HG02852 (cell line): Measurements from ENCODE around the gene SPACA7.

Experiments used
- ATAC-seq: cut with Tn5 transposase; IDR thresholded peaks from one replicate; pipeline ENCODE4 v1.9.1; 2021; ENCODE audit warnings: mild to moderate bottlenecking, moderate library complexity; ENCODE audit not compliant: unreplicated experiment

SPACA7 gene

DNA sequence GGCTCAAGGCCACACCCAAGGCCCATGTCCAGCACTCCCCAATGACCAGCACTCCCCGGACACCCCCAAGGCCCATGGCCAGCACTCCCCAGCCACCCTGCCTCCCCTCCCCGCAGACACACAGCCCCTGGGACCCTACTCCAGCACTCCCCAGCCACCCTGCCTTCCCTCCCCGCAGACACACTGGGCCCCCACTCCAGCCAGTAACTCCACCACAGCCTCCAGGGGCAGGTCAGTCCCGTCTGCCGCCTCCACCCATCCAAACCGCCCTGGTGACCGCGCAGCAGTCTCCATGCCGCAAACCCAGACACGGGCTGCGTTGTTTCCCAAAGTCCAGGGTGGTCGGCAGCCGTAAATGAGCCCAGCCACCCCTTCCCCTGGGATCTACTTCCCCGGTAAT is 70.7 kb downstream of the SPACA7 start:
- ATAC-seq = no peak

DNA sequence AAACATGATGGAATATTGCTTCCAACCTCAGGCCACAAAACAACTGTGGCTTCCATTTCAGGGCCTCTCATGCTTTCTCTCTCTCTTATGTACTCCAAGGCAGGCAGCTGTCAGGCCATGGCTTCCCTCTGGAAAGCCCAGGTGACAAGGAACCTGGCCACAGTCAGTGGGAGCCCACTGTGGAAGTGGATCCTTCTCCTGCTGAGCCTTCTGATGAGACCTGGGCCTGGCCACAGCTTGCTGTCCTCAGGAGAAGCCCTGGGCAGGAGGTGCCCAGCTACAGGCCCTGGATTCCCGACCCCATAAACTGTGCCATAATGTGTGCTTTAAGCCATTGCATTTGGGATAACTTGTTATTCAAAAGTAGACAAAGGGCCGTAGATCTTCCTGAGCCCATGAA is 71.2 kb downstream of the SPACA7 start:
- ATAC-seq = no peak

DNA sequence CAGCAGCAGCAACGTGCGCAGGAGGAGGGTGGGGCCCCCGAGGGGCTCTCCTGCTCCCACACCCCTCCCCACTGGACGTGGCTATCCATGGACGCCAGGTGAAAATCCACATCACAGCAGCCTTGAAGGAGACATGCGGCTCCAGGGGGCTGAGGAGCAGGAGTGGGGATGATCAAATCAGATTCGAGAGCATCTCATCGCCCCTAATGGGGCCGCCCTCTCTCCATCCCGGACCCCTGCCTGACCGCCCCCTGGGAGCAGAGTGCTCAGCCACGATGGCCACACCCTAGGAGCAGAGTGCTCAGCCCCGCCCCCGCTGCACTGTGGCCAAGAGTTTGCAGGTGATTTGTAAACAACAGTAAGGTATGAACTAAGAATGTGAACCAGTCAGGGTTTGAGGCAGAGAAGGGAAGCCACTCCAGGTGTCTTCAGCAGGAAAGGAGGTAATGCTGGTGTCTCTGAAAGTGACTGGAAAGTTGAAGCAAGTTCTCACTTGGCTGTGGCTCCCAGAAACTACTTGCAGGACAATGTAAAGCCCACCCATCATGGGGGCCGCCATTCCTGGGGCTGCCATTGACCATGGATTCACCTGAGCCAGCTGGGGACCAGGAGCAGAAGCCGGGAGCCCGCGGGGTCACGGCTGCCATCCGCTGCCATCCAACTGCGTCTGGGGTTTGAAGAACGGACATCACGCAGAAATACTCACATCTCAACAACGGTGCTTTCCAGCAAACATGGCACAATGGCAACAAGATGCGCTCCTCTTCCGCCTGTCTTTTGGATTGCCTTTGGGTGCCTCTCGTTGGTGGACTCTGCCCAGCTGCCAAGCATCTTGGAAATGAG is 71.8 kb downstream of the SPACA7 start:
- no peak for ATAC-seq

DNA sequence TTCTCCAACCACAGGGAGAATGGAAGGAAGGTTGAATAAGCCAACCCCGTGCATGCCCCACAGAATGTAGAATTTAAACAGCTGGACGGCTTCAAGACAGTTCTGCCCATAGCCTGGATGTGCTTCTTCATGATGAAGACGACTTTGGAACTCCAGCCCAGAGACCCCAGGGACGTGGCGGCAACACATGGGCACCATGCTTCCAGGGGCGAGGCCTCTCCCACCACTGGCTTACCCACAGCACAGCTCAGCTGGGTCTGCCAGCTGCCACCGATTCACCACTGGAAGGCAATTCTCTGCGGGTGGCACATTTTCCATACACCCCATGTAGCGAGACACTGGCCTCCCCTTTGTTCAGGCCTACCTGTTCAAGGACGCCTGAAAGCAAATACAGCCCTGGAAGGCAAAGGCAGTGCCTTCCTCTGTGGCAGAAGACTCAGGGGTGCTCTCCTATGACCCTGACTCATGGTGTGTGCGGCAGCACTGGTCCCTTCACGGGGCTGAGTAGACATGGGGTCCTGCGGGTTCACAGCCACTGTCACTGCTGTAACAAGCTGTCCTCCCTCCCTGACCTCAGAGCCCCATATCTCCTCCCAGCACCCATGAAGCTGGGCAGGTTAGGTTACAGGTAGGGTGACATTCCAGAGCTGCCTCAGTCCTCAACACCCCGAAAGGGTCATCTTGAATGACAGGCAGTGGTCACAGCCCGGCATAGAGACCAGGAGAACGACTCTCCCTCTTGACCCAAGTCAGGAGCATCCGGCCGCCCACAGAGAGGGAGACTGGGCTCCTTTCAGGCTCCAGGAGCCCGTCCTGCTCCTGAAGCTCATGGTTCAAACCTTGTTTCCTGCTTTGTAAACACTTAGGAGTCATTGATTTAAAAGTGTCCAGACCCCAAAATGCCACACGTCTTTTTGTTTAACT is 72.7 kb downstream of the SPACA7 start:
- no peak for ATAC-seq

DNA sequence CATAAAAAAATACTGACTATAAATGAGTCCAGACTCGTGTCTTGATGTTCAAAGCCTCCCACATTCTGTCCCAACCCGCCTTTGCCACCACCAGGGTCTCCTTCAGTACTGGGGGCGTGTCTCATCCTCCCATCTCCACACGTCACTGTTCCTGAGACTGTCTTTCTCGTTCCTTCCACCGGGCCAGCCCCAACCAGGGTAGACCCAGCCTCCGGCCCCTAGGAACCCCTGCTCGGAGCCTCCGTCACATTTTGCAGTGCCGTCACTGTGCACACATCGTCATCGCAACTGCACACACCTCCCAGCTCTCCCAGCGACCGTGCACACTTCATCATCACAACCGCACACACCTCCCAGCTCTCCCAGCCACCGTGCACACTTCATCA is 73.4 kb downstream of the SPACA7 start:
- no peak for ATAC-seq

DNA sequence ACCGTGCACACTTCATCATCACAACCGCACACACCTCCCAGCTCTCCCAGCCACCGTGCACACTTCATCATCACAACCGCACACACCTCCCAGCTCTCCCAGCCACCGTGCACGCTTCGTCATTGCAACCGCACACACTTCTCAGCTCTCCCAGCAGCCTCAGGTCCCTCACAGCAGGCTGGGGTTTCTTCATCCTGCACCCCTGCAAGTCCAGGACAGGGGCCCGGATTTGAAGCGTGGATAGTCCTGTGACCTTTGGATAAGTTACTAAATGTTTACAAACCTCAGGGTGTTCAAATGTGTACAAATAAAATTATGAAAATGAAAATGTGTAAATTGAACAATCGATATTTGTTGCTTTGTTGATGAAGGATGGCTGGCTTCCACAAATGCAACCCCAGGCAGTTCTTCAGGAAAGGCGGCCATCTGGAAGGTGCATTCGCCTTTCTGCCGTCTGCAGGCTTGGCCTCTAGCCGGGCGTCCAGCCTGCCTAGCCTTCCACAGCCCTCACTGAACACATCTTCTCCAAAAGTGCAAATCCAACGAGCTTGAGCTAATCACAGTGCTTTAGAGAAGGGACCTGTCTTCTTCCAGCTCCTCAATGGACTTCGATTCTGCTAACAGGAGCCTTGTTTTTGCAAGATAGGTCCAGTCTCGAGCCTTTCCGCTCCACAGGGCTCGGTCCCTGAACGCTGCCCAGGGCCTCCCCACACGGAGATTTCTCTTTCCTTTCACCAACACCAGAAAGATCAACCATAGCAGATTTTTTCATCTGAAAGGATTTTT is 74.2 kb downstream of the SPACA7 start:
- ATAC-seq = no peak

DNA sequence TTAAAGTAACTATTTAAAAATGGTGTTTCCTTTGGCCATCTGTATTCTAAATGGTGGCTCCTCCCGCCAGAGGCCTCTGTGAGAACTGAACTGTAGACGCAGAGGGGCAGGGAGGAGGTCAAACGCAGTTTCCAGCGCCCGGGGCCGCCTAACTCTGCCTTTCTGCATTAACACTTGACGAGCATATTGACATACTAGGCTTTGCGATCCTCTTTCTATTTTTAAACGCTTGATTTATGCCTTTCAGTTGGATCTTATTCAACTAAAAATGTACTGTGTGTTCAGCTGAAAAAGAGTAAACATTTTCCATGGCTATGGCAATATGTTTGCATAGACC is 74.7 kb downstream of the SPACA7 start:
- ATAC-seq = no peak

DNA sequence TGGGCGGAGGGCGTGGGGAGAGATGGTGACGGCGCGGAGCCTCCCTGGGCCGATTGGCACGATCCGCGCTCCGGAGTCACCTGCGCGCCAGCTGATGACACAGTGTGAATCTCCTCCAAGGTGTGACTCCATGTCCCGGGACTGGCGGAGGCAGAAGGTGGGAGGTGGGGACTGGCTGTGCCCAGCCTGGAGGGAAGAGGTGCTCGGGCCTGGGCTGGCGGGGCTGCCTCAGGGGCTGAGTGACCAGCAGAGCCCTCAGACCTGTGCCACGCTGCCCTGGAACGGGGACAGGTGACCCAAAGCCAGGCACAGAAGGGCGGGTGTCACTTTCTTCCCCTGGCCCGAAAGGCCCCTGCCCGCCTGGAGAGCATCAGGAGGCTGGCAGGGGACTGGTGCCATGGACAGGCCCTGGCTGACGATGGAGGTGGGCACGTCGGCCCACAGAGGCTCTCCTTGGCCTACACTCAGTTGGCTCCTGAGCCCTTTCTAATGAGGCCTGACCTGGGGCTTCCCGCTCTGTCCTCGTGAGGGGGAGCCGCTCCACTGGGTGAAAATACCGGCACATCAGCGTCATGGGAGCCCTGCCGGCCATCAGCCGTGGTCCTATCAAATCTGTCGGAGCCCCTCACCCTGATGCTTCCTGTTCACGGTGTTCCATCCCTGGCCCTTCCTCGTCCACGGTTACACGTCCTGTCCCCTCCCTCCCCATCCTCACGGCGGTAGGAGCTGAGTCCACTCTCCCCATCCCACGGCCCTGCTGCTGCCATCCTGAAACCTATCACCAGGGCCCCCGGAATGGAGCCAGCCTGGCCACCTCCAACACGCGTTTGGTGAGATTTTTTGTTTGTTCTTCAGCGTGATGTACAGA is 75.6 kb downstream of the SPACA7 start:
- no peak for ATAC-seq

DNA sequence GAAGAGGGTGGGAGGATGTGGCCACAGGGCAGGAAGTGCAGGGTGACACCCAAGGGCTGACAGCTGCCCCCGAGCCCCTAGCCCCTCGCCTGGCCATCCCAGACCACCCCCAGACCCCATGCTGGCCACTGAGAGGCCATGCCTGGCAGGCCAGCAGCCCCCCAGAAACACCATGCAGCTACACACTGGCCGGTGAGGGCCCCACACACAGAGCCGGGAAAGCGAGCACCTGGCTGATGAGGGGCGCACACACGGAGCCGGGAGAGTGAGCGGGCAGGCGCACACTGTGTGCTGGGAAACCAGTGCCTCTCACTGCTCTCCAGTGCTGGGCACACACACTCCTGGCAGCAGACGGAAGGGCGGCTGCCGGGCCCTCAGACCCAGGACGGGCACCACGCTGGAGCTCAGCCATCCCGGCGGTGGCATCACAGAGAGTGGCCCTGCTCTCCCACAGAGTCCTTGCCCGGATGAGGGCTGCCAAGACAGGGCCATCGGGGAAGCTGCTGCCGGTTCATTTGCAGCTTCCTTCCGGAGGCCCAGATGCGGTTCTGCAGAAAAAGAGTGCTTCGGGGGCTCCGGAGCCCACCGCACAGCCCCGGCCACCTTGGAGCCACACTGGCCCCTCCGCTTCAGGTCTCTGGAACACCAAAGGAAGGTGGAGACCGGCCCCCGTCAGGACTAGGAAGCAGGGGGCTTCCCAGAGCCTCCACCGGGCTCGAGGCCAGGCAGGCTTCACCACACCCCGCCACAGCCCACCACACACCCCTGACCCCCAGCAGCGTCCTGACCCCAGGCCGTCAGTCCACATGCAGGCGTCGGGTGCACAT is 76.4 kb downstream of the SPACA7 start:
- no peak for ATAC-seq

DNA sequence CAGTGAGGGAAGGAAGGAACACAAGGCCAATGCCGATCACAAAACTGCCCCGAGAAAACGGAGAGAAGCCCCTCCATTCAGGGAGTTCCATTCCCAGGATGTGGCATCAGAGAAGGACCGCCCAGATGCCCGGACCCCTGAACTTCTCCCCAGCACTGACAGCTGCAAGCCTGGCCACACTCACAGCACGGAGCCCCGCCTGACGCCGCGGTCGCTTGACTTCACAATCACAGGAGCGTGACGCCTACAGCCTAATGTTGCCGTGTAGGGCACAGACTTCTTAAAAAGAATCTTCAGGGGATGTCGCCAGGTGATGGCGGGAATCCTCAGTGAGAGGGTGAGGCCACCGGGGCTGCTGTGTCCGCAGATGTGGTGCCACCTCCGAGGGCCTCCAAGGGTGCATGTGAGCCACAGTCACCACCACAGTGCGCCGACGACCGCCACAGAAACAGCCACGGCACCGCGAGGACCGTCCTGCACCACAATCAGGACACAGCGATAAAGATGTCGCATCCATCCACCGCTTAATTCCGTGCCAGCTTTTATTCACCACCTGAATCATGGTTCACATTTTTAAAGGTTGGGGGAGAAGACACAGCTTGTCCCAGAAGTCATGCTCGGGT is 77.2 kb downstream of the SPACA7 start:
- ATAC-seq = no peak

DNA sequence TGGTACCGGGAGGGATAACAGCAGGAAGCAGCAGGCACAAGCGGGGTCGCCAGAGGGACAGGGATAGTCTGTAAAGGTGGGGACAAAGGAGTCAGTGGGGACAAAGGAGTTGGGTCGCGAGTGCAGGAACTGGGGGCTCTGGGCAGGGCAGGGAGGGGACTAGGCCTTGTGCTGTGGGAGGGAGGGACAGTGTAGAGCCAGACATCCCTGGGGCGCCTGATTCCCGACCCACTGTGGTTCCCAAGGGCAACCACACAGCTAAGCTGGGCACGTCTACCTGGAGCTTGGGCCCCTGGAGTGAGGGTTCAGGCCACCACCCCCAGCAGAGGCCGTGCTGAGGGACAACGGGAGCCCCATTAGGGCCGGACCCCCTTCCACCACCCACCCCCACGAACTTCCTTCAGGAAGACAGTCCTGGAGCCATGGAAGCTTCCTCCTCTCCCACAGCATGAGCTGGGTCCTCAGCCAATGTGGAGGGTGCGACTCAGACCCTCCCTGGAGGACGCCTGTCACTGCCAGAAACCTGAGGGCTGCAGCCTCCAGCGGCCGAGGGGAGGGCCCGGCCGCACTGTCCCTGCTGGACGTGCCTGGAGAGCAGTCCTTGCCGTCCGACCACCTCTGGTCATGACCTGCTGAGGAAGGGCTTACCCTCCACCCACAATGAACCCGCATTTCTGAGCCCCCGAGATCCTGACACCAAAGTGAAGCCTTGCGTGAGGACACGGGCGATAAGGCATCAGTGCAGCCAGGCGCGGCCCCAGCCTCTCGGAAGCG is 77.9 kb downstream of the SPACA7 start:
- ATAC-seq = no peak

DNA sequence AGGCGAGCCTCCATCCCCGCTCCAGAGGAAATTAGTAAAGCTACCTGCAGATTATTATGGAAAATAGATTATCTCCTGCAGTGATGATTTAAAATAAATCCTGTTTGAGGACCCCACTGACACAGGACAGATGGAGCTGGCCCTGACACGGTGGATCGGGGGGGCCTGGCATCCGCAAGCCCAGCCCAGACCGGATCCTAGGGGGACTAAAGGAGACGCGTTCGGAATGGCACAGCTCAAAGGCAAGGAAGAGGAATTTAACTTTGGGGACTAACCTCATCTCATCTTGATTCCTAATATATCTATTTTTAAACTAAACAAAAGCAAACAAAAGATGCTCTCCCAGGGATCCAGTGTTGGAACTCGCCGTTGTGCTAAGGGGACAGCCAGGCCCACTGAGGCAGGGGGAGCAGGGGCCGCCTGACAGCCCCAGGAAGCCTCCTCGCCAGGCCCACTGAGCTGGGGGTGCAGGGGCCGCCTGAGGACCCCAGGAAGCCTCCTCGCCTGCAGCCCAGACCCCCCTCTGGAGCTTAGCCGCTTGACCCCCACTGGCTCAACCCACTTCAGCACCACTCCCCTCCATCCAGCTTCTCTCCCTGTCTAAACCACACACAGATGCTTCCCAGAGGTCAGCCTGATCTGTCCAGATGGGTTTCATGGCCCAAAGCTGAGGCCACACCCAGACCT is 78.6 kb downstream of the SPACA7 start:
- no peak for ATAC-seq

DNA sequence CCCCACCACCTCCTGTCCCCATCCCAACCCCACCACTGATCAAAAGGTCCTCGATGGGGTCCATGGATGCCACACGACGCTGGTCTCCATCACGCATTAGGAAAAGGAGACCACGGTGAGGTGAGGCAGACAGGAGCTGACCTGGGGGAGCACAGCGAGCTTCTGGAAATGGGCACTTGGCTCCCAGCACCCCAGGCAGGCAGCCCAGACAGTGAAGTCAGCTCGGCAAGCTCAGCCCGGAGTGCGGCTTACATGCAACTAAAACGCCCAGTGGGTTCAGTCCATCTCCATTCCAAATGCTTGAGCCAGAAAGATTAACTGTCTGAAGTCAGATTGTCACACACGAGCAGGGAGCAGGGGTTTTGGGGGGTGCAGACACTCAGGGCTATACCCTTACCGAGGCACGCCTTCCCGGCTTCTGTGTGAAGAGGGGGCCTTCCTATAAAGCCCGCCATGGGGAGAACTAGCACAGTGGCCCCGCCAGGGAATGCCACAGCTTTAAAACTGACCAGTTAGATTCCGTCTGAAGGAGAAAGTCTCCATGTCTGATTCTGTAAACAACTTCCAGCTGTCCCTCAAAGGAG is 79.4 kb downstream of the SPACA7 start:
- ATAC-seq = no peak

DNA sequence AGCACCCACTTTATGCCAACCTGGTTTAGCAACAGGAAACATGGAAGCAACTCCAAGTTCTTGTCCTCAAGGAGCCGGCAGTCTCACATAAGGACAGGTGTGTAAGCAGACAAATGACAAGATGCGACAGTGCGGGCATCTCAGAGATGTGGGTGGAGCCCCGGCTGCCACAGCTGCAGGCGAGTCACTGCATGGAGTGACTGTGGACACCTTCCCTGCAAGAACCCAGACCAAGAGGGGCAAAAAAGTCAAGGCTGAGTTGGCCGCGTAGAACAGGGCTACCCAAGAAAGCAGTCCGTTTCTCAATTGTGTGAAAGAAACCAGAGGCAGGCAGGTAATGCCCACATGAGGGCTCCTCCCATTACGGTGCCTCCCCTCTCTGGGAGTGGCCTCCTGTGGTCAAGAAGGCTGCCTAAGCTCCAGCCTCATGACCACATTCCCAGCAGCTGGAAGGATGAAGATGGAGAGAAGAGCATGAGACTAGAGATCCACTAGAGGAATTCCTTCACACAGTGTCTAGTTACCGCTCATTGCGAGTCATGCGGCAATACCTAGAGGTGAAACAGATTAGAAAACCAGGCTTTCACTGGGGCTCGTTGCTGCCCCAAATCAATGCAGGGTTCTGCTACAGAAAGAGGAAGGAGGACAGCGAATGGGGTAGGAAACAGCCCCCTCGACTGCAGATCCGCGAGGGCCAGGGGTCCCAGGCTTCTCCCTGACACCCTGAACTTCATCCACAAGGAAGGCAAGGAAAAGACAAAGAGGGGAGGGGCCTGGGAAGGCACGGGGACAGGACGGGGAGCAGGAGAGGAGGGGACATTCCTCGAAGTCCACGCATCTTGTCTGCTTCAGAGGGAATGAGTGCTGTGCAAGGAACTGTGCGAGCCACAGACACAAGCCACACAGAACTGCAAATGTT is 80.2 kb downstream of the SPACA7 start:
- no peak for ATAC-seq

DNA sequence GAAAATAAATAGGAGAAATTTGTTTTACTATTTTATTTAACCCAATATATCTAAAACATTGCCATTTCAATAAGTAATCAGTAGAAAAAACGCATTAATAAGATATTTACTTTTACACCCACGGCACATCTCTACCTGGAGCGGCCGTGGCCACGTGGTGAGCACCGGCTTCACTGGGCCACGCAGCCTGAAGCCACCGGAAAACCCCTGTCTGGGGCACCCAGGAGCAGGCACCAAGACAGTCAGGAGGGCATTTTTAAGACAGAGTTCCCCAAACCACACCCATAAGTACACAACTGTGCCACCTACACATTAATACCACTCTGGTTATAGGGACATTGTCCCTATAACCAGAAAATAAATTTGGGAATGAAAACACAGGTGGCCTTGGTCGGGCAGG is 80.9 kb downstream of the SPACA7 start:
- no peak for ATAC-seq

DNA sequence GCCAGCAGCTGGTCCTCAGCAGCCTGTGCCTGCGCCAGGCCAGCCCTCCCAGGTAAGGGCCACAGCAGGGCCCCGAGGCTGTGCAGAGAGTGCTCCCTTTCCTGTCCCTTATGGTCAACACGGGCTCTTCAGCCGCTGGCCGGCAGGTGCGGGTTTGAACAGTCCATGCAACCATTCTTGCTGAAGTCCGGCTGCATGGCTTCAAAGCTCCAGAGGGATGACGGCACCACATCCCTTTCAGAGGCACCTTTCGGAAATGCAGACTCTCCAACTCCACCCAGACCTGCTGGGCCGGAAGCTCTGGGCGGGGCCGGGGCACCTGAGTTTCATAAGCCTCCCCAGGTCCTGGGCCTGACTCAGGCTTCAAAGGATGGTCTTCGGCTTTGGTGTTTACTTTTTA is 81.3 kb downstream of the SPACA7 start:
- ATAC-seq = no peak
